Gastrocnemius medialis (tissue), 4 donors: Measurements from ENCODE around the gene PRAC1.
A peak's percentile ranks its signal among the peaks of the same experiment; 100 is the strongest.

Experiments used
- POLR2A ChIP-seq, 2 donors: fragments of 450-650 bp; IDR thresholded peaks; one replicate each; pipeline ENCODE4 v1.6.1; 2017; ENCODE audit warnings: antibody characterized with exemption in 2 of 2, mild to moderate bottlenecking in 2 of 2, moderate library complexity in 2 of 2
- TF ChIP-seq, protein P1 (sequence below), 5 experiments: fragments of 450-650 bp in 3 of 5; fragments of 200-600 bp in 2 of 5; sonication (generic) in 2 of 5; IDR thresholded peaks in 4 of 5; conservative IDR thresholded peaks in 1 of 5; 1 replicate in 4 of 5; 2 replicates in 1 of 5; pipeline ENCODE4 v1.5.1; 2016 to 2019; ENCODE audit warnings: antibody characterized with exemption in 5 of 5, mild to moderate bottlenecking in 3 of 5, moderate library complexity in 3 of 5

DNA sequence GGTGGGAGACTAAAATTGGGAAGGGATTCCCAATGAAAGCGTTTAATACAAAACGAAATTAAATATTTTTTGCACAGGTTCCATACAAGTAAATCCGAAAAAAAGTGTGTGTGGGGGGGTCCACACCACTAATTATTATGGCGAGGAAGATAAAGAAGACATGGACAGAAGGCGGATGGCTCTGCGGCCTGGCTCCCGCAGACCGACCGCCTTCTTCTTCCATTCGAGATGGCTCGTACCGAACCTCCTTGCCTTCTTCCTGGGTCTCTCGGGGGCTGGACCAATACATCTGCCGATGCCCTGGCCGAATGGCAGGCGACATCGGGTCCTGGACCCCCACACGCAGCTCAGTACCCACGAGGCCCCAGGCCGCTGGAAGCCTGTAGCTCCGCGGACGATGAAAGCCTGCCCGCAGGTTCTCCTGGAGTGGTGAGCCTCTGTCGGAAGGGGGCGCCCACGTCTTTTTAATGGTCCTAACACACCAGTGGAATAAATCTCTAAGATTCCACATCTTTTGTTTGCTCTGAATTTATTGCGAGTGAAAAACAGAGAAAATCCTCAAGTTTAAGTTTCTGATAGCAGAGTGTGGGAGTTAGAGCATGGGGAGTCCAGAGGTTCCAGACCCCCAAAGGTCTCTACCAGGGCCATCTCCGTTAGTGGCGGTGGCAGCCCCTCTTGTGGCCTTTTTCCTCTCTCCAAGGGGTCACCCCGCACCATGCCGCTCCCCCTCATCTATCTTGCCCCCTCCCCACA is 2.1 kb upstream of the PRAC1 start:
- TF ChIP-seq, protein P1, sequence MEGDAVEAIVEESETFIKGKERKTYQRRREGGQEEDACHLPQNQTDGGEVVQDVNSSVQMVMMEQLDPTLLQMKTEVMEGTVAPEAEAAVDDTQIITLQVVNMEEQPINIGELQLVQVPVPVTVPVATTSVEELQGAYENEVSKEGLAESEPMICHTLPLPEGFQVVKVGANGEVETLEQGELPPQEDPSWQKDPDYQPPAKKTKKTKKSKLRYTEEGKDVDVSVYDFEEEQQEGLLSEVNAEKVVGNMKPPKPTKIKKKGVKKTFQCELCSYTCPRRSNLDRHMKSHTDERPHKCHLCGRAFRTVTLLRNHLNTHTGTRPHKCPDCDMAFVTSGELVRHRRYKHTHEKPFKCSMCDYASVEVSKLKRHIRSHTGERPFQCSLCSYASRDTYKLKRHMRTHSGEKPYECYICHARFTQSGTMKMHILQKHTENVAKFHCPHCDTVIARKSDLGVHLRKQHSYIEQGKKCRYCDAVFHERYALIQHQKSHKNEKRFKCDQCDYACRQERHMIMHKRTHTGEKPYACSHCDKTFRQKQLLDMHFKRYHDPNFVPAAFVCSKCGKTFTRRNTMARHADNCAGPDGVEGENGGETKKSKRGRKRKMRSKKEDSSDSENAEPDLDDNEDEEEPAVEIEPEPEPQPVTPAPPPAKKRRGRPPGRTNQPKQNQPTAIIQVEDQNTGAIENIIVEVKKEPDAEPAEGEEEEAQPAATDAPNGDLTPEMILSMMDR (IDR thresholded peaks at IDR 0.05 in 4 of 5, conservative IDR thresholded peaks at IDR 0.05 in 1 of 5), result peak; percentile 31 to 72 (median 44)
- no peak for TF ChIP-seq POLR2A (IDR thresholded peaks at IDR 0.05)
